ENCODE measurements around the gene ATAD3B. TPM values are rescaled to one million over a fixed set of nuclear protein-coding genes. Genes with fewer than 3 reads are reported as not detected.

Gene ATAD3B
- total and polyA plus RNA-seq, 2 of the 13 experiments (the other 11 are each of a cell fraction or from before 2014, with no cell fraction given) = 9.6 to 31.1 TPM

- TF ChIP-seq SAP130 (CRISPR knock-in tag; IDR thresholded peaks at IDR 0.05; ENCODE audit: low read depth) (peak; percentile 92), ZFP91 (CRISPR knock-in tag; IDR thresholded peaks at IDR 0.05; ENCODE audit: borderline replicate concordance) (peak; percentile 44), UBTF (CRISPR knock-in tag; IDR thresholded peaks at IDR 0.05) (peak; percentile 87), CBX5 (CRISPR knock-in tag; IDR thresholded peaks at IDR 0.05; ENCODE audit: borderline replicate concordance) (peak; percentile 82; the same call in 1 of the 2 replicates), ZNF512 (CRISPR knock-in tag; IDR thresholded peaks at IDR 0.05) (no peak), HNF1B (CRISPR knock-in tag; IDR thresholded peaks at IDR 0.05) (peak; percentile 78; the same call in 1 of the 2 replicates), PCBP1 (IDR thresholded peaks at IDR 0.05; ENCODE audit: borderline replicate concordance, low read depth, low read length) (peak; percentile 70; the same call in 1 of the 2 replicates), HNRNPH1 (optimal IDR thresholded peaks at IDR 0.05; ENCODE audit: low read depth, low read length) (peak; percentile 89), SNAPC2 (CRISPR knock-in tag; IDR thresholded peaks at IDR 0.05) (0 out of 2 replicates have a peak, but pooled peaks have one; percentile 13), TBX2 (CRISPR knock-in tag; IDR thresholded peaks at IDR 0.05; ENCODE audit: borderline replicate concordance) (peak; percentile 67; the same call in 1 of the 2 replicates), ZNF484 (CRISPR knock-in tag; IDR thresholded peaks at IDR 0.05; ENCODE audit: borderline replicate concordance, low read depth) (no peak), YEATS4 (CRISPR knock-in tag; IDR thresholded peaks at IDR 0.05; ENCODE audit: borderline replicate concordance) (peak; percentile 54), FOSL2 (CRISPR knock-in tag; IDR thresholded peaks at IDR 0.05) (peak; percentile 63), IKZF5 (CRISPR knock-in tag; IDR thresholded peaks at IDR 0.05) (peak; percentile 61; the same call in 1 of the 2 replicates), CBFB (CRISPR knock-in tag; IDR thresholded peaks at IDR 0.05) (peak; percentile 49), TEAD3 (CRISPR knock-in tag; optimal IDR thresholded peaks at IDR 0.05; ENCODE audit: borderline replicate concordance) (peak; percentile 66), AHR (CRISPR knock-in tag; IDR thresholded peaks at IDR 0.05) (peak; percentile 78; the same call in 1 of the 2 replicates), EP300 (IDR thresholded peaks at IDR 0.05; ENCODE audit: low read depth in 2 of 2, low read length in 2 of 2) (peak in 1 of 2 experiments; percentile 31; a peak in 1 of 4 replicates), EP300 (CRISPR knock-in tag; IDR thresholded peaks at IDR 0.05; ENCODE audit: borderline replicate concordance) (peak; percentile 11; the same call in 1 of the 2 replicates), RBM39 (IDR thresholded peaks at IDR 0.05; ENCODE audit: low read depth, low read length, poor library complexity, severe bottlenecking) (no peak), NFE2L1 (CRISPR knock-in tag; IDR thresholded peaks at IDR 0.05; ENCODE audit: borderline replicate concordance) (no peak), ZNF720 (CRISPR knock-in tag; IDR thresholded peaks at IDR 0.05) (no peak)
These were observed 39.7 kb upstream of the ATAD3B start (continued) for GRCh38 chr1:1431845-1432273.
